A549 (cell line): ENCODE measurements around the gene RBM6.

ENCODE experiments used
- BHLHE40 ChIP-seq: IDR thresholded peaks from 2 replicates; pipeline ENCODE4 v1.6.1; 2012; ENCODE audit warnings: low read depth, low read length, inconsistent platforms
- EP300 ChIP-seq, 2 experiments: fragments of >200 bp; sonication (Bioruptor Twin); formaldehyde crosslinking; IDR thresholded peaks; 2 replicates in 1 of 2; 3 replicates in 1 of 2; pipeline ENCODE4 v1.6.1; 2016 to 2017
- ESRRA ChIP-seq: fragments of 150-350 bp; IDR thresholded peaks from 2 replicates; pipeline ENCODE4 v1.6.1; 2014; ENCODE audit warnings: mild to moderate bottlenecking, low read length, borderline replicate concordance
- FOSL2 ChIP-seq, 2 experiments: fragments of 450-650 bp in 1 of 2; fragments of >200 bp in 1 of 2; sonication (Bioruptor Twin) in 1 of 2; formaldehyde crosslinking; IDR thresholded peaks; 2 replicates each; pipeline versions ENCODE4 v1.5.0 to v1.6.1; 2016 to 2020; ENCODE audit warnings: mild to moderate bottlenecking in 1 of 2, moderate library complexity in 1 of 2
- JUN ChIP-seq, 2 experiments: fragments of >200 bp; sonication (Bioruptor Twin); formaldehyde crosslinking; IDR thresholded peaks; 2 replicates in 1 of 2; 3 replicates in 1 of 2; pipeline ENCODE4 v1.6.1; 2016 to 2017
- NR3C1 ChIP-seq: fragments of >200 bp; sonication (Bioruptor Twin); formaldehyde crosslinking; IDR thresholded peaks from 3 replicates; pipeline ENCODE4 v1.6.1; 2017
- PHF8 ChIP-seq: fragments of 200-600 bp; sonication (generic); IDR thresholded peaks from 2 replicates; pipeline ENCODE4 v1.6.1; 2016; ENCODE audit warnings: low read depth, mild to moderate bottlenecking, antibody characterized with exemption, moderate library complexity, borderline replicate concordance
- POLR2A ChIP-seq: IDR thresholded peaks from 2 replicates; pipeline ENCODE4 v1.6.1; 2012; ENCODE audit warnings: mild to moderate bottlenecking, low read length
- RNF2 ChIP-seq: fragments of 200-600 bp; sonication (generic); IDR thresholded peaks from 2 replicates; pipeline ENCODE4 v1.6.1; 2016; ENCODE audit warnings: low read depth, mild to moderate bottlenecking, antibody characterized with exemption, moderate library complexity, borderline replicate concordance
- TF ChIP-seq, protein P1 (sequence below): fragments of 450-650 bp; IDR thresholded peaks from 2 replicates; pipeline ENCODE4 v1.6.1; 2014; ENCODE audit warnings: antibody characterized with exemption
- TF ChIP-seq, protein P2 (sequence below): fragments of >200 bp; sonication (Bioruptor Twin); formaldehyde crosslinking; IDR thresholded peaks from 3 replicates; pipeline ENCODE4 v1.5.1; 2016

DNA sequence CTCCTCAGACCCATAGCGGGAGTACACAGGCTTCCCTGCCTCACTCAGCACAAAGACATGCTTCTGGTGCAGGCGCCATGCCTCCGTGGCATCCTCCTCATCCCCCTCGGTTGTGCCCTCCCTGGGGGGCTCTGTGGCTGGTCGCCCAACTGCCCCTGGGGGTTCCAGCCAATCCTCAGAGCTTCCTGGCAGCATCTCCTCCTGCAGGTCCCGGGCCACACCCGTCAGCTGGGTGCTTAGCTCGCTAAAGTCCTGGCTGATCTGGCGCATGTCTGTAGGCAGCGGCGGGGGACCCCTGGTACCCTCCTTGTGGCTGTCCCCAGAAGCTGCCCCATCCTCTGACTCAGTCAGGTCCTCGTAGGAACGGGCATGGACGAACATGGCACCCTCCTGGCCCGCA lies 28.3 kb upstream of the RBM6 start:
- TF ChIP-seq, protein P1, sequence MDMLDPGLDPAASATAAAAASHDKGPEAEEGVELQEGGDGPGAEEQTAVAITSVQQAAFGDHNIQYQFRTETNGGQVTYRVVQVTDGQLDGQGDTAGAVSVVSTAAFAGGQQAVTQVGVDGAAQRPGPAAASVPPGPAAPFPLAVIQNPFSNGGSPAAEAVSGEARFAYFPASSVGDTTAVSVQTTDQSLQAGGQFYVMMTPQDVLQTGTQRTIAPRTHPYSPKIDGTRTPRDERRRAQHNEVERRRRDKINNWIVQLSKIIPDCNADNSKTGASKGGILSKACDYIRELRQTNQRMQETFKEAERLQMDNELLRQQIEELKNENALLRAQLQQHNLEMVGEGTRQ, result no peak
- no peak for TF ChIP-seq PHF8
- TF ChIP-seq, protein P2, sequence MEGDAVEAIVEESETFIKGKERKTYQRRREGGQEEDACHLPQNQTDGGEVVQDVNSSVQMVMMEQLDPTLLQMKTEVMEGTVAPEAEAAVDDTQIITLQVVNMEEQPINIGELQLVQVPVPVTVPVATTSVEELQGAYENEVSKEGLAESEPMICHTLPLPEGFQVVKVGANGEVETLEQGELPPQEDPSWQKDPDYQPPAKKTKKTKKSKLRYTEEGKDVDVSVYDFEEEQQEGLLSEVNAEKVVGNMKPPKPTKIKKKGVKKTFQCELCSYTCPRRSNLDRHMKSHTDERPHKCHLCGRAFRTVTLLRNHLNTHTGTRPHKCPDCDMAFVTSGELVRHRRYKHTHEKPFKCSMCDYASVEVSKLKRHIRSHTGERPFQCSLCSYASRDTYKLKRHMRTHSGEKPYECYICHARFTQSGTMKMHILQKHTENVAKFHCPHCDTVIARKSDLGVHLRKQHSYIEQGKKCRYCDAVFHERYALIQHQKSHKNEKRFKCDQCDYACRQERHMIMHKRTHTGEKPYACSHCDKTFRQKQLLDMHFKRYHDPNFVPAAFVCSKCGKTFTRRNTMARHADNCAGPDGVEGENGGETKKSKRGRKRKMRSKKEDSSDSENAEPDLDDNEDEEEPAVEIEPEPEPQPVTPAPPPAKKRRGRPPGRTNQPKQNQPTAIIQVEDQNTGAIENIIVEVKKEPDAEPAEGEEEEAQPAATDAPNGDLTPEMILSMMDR, result no peak
- no peak for TF ChIP-seq FOSL2 (IDR thresholded peaks at IDR 0.05)
- TF ChIP-seq FOSL2 (CRISPR knock-in tag; IDR thresholded peaks at IDR 0.05), result no peak
- TF ChIP-seq JUN (IDR thresholded peaks at IDR 0.05), result no peak
- TF ChIP-seq NR3C1, result no peak
- no peak for TF ChIP-seq POLR2A
- TF ChIP-seq RNF2, result no peak
- TF ChIP-seq ESRRA, result no peak
- TF ChIP-seq BHLHE40, result no peak
- TF ChIP-seq EP300 (IDR thresholded peaks at IDR 0.05), result no peak
